Loucy (cell line): ENCODE measurements around the gene ARHGAP45.

Source experiments
- H2AFZ ChIP-seq: fragments of 200-600 bp; sonication (generic); 2 replicates; pipeline ENCODE4 v1.6.0; 2016; ENCODE audit warnings: antibody characterized with exemption, mild to moderate bottlenecking, low read length, moderate library complexity
- H3F3A ChIP-seq: fragments of 200-600 bp; 2 replicates; pipeline ENCODE4 v1.6.0; 2016; ENCODE audit warnings: antibody characterized with exemption, low read depth, mild to moderate bottlenecking
- H3K27me3 ChIP-seq: fragments of 200-600 bp; sonication (generic); 2 replicates; pipeline ENCODE4 v1.6.1; 2014; ENCODE audit warnings: low read length, mild to moderate bottlenecking; ENCODE audit not compliant: insufficient read depth, poor library complexity, severe bottlenecking
- H3K36me3 ChIP-seq: fragments of 200-600 bp; sonication (generic); 2 replicates; pipeline ENCODE4 v1.6.1; 2016; ENCODE audit warnings: low read length; ENCODE audit not compliant: insufficient read depth
- H3K4me1 ChIP-seq: fragments of 200-600 bp; sonication (generic); 2 replicates; pipeline ENCODE4 v1.5.1; 2014; ENCODE audit warnings: low read length, mild to moderate bottlenecking; ENCODE audit not compliant: insufficient read depth, poor library complexity, severe bottlenecking
- H3K4me2 ChIP-seq: fragments of 200-600 bp; sonication (generic); 2 replicates; pipeline ENCODE4 v1.6.0; 2014; ENCODE audit warnings: antibody characterized with exemption, low read length, low read depth, mild to moderate bottlenecking; ENCODE audit not compliant: poor library complexity, severe bottlenecking
- H3K4me3 ChIP-seq: fragments of 200-600 bp; sonication (generic); 2 replicates; pipeline ENCODE4 v1.5.1; 2014; ENCODE audit warnings: low read length, mild to moderate bottlenecking, mixed read lengths; ENCODE audit not compliant: poor library complexity, severe bottlenecking
- H3K79me2 ChIP-seq: fragments of 200-600 bp; sonication (generic); 2 replicates; pipeline ENCODE4 v1.6.1; 2014; ENCODE audit warnings: low read length; ENCODE audit not compliant: insufficient read depth
- H3K9ac ChIP-seq: fragments of 200-600 bp; sonication (generic); 2 replicates; pipeline ENCODE4 v1.6.0; 2014; ENCODE audit warnings: mild to moderate bottlenecking, low read depth, low read length, moderate library complexity; ENCODE audit not compliant: poor library complexity, severe bottlenecking
- H3K9me2 ChIP-seq: fragments of 200-600 bp; sonication (generic); replicated peaks from 2 replicates; pipeline ENCODE4 v1.6.1; 2016; ENCODE audit warnings: low read depth, low read length, mixed read lengths
- H3K9me3 ChIP-seq: fragments of 200-600 bp; sonication (generic); 2 replicates; pipeline ENCODE4 v1.6.1; 2014; ENCODE audit warnings: mild to moderate bottlenecking, antibody characterized with exemption, low read length, low read depth; ENCODE audit not compliant: insufficient read depth
- H4K20me1 ChIP-seq: fragments of 200-600 bp; sonication (generic); 2 replicates; pipeline ENCODE4 v1.6.0; 2014; ENCODE audit warnings: antibody characterized with exemption, low read length, mild to moderate bottlenecking; ENCODE audit not compliant: insufficient read depth, poor library complexity, severe bottlenecking
- EZH2phosphoT487 ChIP-seq: fragments of 200-600 bp; IDR thresholded peaks from 2 replicates; pipeline ENCODE4 v1.6.1; 2018; ENCODE audit warnings: antibody characterized with exemption, mild to moderate bottlenecking, moderate library complexity, borderline replicate concordance
- TF ChIP-seq, protein P1 (sequence below): fragments of 200-600 bp; sonication (generic); conservative IDR thresholded peaks from 2 replicates; pipeline ENCODE4 v1.5.1; 2014; ENCODE audit warnings: mild to moderate bottlenecking, antibody characterized with exemption, low read length

ARHGAP45 gene

DNA sequence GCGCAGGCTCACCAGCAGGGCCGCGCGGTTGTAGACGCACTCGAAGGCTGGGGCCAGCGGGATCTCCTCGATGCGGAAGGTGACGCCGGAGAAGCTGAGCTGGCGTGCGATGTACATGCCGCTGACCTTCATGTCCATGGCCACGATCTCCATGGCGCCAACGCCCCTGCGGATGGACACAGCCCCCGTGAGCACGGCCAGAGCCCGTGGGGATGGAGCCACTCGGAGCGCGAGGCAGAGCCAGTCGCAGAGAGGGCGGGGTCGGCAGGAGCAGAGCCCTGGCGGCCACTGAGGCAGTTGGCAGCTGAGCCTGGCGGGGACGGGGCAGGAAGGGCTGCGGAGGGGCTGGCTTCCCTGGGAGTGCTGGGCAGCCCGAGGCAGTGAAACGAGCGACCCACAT is 52.0 kb downstream of the ARHGAP45 start:
- peaks cover 66% of the 10 kb centered on the region; the same call in 1 of the 2 replicates for H3K36me3 ChIP-seq
- H2AFZ ChIP-seq = no peak overlapping the region
- H3K9me3 ChIP-seq = no peaks in the 10 kb centered on the region
- H3K4me2 ChIP-seq = no peak overlapping the region
- TF ChIP-seq, protein P1, sequence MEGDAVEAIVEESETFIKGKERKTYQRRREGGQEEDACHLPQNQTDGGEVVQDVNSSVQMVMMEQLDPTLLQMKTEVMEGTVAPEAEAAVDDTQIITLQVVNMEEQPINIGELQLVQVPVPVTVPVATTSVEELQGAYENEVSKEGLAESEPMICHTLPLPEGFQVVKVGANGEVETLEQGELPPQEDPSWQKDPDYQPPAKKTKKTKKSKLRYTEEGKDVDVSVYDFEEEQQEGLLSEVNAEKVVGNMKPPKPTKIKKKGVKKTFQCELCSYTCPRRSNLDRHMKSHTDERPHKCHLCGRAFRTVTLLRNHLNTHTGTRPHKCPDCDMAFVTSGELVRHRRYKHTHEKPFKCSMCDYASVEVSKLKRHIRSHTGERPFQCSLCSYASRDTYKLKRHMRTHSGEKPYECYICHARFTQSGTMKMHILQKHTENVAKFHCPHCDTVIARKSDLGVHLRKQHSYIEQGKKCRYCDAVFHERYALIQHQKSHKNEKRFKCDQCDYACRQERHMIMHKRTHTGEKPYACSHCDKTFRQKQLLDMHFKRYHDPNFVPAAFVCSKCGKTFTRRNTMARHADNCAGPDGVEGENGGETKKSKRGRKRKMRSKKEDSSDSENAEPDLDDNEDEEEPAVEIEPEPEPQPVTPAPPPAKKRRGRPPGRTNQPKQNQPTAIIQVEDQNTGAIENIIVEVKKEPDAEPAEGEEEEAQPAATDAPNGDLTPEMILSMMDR = no peak
- no peak for TF ChIP-seq EZH2phosphoT487
- no peak overlapping the region for H3K4me3 ChIP-seq
- H3K9ac ChIP-seq = no peak overlapping the region
- no peaks in the 10 kb centered on the region for H3K4me1 ChIP-seq
- peaks cover 5% of the 10 kb centered on the region for H4K20me1 ChIP-seq
- no peaks in the 10 kb centered on the region for H3K27me3 ChIP-seq
- H3F3A ChIP-seq = no peaks in the 10 kb centered on the region
- H3K79me2 ChIP-seq = no peaks in the 10 kb centered on the region
- no peaks in the 10 kb centered on the region for H3K9me2 ChIP-seq

DNA sequence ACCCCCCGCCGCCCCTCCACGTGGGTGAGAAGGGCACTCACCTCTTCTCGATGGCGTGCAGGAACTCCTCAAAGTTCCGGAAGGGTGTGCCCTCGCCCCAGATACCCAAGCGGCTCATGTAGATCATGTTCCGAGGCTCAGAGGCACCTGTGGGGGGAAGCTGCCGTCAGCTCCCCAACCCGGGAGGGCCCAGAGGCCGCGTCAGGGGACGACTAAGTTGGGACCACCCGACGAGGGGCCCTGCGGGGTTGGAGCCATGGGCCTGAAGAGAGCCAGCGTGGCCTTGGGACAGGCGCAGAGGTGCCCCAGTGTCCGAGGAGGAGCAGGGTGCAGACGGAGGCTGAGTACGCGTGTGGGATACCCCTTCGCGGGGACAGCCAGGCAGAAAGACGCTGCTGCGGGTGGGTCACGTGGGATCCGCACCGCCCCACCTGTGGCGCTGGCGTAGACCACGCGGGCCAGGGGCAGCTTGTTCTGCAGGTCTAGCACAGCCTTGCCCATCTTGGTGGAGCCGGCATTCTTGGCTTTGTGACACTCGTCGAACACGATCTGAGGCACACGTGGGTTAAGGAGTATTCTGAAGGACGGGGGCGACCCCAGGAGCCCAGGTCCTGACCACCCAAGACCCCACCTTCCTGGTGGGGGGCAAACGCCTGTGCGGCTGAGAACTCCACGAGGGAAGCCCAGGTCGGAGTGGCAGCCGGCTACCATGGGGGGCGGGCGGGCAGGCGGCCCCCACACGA is 52.7 kb downstream of the ARHGAP45 start:
- Histone ChIP-seq H4K20me1 (peaks cover 5% of the 10 kb centered on the region), H3K9me3 (no peaks in the 10 kb centered on the region), H2AFZ (no peak overlapping the region), H3F3A (no peaks in the 10 kb centered on the region), H3K36me3 (peaks cover 69% of the 10 kb centered on the region; the same call in 1 of the 2 replicates), H3K4me1 (no peaks in the 10 kb centered on the region), H3K79me2 (no peaks in the 10 kb centered on the region; the same call in 1 of the 2 replicates), H3K4me3 (no peak overlapping the region), H3K27me3 (no peaks in the 10 kb centered on the region), H3K4me2 (no peak overlapping the region), H3K9ac (no peak overlapping the region), H3K9me2 (no peaks in the 10 kb centered on the region)
- TF ChIP-seq EZH2phosphoT487 = no peak
- TF ChIP-seq, protein P1 = no peak

DNA sequence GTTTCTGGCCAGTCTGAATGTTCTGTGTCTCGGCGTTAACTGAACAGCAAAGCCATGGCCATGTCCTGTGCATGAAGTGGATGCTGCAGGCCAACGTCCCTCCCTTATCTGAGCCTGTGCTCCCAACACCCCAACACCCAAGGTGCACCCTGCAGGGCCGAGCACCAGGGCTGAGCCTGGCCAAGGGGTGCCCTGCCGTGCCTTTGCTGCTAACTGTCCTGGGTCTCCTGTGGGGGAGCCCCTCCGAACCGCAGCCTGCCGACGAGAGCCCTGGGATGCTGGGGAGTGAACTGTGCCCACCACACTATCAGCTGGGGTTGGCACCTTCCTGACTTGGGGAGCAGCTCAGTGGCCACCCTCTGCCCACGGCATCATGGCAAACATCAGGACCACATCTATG is 54.4 kb downstream of the ARHGAP45 start:
- no peak for TF ChIP-seq EZH2phosphoT487
- TF ChIP-seq, protein P1 = no peak
- H3K9me2 ChIP-seq = no peaks in the 10 kb centered on the region
- no peak overlapping the region for H3K9ac ChIP-seq
- no peaks in the 10 kb centered on the region for H3F3A ChIP-seq
- H2AFZ ChIP-seq = no peak overlapping the region
- H3K9me3 ChIP-seq = no peaks in the 10 kb centered on the region
- no peak overlapping the region for H3K4me3 ChIP-seq
- no peaks in the 10 kb centered on the region for H3K4me1 ChIP-seq
- H3K27me3 ChIP-seq = no peaks in the 10 kb centered on the region
- H3K4me2 ChIP-seq = no peak overlapping the region
- H3K36me3 ChIP-seq = peaks cover 74% of the 10 kb centered on the region; the same call in 1 of the 2 replicates
- peaks cover 5% of the 10 kb centered on the region for H4K20me1 ChIP-seq
- no peaks in the 10 kb centered on the region; the same call in 1 of the 2 replicates for H3K79me2 ChIP-seq
